DMS 273 (cell line): ENCODE data around the gene EMC10.
"Not testable (repeated sequence)": the region's sequence is repeated elsewhere in the genome, so short reads cannot be mapped to it uniquely, and the experiment has no call there.

ENCODE experiments used
- DNase-seq: peaks from one replicate; lab custom pipeline; 2025; ENCODE audit not compliant: unreplicated experiment; lab: John Stamatoyannopoulos, UW

Gene EMC10

GRCh38 chr19:50450369-50451222 lies 25.7 kb upstream of the EMC10 start:
- DNase-seq = no peak

- DNase-seq = no peak
Observed at GRCh38 chr19:50451223-50451534, 25.1 kb upstream of the EMC10 start.

- no peak for DNase-seq
Observed at GRCh38 chr19:50453243-50453642, 23.1 kb upstream of the EMC10 start.

DNA sequence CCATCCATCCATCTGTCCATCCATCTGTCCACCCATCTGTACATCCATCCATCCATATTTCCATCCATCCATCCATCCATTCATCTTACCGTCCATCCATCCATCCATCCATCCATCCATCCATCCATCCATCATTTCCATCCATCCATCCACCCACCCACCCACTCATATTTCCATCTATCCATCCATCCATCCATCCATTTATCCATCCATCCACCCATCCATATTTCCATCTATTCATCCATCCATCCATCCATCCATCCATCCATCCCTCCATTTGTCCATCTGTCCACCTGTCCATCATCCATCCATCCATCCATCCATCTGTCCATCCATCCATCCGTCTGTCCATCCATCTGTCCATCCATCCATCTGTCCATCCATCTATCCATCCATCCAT lies 20.3 kb upstream of the EMC10 start:
- no peak for DNase-seq

GRCh38 chr19:50457300-50457699 lies 19.0 kb upstream of the EMC10 start:
- DNase-seq = no peak

- no peak for DNase-seq
Observed at GRCh38 chr19:50458396-50459066, 17.8 kb upstream of the EMC10 start.

DNA sequence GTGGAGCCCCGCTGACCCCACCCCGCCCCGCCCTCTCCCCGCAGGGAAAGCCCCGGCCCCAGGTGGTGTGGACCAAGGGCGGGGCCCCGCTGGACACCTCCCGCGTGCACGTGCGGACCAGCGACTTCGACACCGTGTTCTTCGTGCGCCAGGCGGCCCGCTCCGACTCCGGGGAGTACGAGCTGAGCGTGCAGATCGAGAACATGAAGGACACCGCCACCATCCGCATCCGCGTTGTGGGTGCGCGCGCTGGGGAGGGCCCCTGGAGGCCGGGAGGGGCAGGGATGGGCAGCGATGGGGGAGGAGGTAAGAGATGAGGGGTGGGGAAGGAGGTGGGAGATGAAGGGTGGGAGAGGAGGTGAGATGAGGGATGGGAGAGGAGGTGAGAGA lies 17.2 kb upstream of the EMC10 start:
- DNase-seq = no peak

GRCh38 chr19:50459638-50460037 lies 16.7 kb upstream of the EMC10 start:
- no peak for DNase-seq

DNA sequence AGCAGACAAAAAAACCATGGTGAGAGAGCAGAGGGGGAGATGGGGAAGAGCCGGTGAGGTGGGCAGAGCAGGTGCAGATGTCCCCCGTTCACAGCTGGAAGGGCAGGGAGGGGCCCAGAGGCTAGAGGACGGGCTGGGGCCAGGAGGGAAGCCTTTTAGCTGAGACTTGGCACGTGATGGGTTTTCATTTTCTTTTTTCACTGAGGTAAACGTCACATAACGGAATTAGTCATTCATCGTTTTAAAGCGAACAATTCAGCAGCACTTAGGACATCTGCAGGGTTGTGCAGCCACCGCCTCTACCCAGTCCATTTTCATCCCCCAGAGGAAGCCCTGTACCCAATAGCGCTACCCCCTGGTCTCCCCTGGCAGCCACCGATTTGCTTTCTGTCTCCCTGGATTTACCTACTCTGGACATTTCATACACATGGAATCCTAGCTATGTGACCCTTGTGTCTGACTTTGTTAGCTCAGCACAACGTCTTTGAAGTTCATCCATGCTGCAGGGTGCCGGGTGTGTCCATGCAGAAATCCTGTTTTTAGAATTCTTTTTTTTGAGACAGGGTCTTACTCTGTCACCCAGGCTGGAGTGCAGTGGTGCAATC lies 16.0 kb upstream of the EMC10 start:
- peak; percentile 35 for DNase-seq

DNA sequence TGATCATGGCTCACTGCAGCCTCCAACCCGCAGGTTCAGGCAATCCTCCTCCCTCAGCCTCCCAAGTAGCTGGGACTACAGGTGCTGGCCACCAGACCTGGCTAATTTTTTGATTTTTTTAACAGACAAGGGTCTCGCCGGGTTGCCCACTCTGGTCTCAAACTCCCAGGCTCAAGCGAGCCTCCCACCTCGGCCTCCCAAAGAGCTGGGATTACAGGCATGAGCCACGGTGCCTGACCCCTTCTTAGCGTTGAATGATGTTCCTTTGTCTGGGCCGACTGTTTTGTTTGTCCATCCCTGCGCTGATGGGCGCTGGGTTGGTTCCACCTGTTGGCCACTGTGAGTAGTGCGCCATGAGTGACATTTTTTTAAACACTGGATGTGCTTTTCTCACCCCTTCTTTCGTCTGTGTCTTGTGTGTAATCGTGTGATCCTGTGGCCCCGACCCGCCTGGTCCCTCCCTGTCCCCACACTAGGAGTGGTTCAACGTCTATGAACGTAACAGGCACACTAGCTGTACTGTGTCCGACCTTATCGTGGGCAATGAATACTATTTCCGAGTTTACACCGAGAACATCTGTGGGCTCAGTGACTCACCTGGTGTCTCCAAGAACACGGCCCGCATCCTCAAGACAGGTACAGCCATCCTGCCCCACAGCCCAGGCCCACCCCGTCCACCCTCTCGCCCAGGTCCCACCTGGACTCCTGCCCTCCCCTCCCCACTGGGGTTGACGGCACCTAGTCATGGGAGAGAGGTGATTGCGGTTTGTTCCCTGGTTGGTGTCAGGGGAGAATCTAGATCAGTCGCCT lies 15.0 kb upstream of the EMC10 start:
- peak; percentile 79 for DNase-seq

DNA sequence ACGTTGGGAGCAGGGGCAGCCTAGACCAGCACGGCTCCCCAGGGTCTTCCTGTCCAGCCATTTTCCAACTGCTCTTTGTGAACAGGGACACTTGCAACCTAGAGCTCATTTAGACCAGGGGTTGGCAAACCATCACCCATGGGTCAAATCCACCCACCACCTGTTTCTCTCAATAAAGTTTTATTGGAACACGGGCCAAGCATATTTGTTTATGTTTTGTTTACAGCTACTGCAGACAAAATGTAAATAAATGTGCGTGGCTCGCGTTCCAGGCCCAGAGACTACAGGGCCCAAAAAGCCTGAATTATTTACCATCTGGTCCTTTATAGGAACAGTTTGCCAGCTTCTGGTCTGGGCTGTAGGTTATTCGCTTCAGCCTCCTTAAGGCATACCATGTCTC lies 13.3 kb upstream of the EMC10 start:
- DNase-seq = no peak

DNA sequence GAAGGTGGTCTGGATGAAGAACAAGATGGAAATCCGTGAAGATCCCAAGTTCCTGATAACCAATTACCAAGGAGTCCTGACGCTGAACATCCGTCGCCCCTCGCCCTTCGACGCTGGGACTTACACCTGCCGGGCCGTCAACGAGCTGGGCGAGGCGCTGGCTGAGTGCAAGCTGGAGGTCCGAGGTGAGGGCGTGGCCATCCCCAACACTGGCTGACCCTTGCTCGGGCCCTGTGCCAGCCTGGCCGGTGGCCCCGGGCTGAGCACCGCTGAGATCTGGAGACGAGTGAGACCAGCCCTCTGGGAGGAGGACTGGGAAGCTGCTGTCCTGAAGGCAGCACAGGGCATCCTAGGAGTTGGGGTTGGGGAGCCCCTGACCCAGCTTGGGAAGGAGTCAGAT lies 12.0 kb upstream of the EMC10 start:
- DNase-seq = no peak

GRCh38 chr19:50465000-50465399 lies 11.3 kb upstream of the EMC10 start:
- DNase-seq = no peak

DNA sequence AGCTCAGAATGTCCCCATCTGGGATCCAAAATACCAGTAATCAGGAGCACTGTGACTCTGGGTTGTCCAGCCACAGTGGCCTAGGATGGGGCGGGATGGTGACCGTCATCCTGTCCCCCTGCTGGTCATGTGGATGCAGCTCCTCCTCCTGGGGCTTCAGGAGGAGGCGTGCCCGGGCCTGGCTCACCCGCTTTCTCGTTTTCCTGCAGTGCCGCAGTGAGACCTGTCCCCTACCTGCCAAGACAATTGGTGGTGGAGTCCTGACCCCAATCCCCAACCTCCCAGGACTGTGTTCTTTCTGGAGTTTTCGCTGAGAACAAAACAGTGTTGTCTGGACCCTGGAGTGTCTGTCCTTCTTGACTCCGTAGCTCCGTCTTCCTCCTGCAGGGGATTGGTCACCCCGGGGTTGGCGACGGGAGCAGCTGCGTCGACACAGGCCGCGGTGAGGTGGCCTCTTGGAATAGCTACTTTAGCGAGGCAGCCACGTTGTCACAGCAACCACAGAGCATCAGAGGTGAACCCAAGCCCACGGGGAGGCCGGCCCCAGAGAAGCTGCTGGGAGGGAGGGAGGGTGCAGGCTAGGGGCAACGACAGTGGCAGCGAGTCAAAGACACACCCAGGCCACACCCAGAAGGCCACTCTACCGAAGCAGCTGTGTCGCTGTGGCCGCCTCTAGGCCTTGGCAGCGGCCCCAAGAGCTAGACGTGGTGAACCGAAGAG lies 10.2 kb upstream of the EMC10 start:
- DNase-seq = no peak

GRCh38 chr19:50466706-50467039 lies 9.6 kb upstream of the EMC10 start:
- DNase-seq = no peak

- no peak for DNase-seq
Observed at GRCh38 chr19:50467566-50467965, 8.7 kb upstream of the EMC10 start.

- DNase-seq = no peak
Observed at GRCh38 chr19:50468818-50469217, 7.5 kb upstream of the EMC10 start.

GRCh38 chr19:50473336-50473735 lies 3.0 kb upstream of the EMC10 start:
- not testable (repeated sequence) for DNase-seq

DNA sequence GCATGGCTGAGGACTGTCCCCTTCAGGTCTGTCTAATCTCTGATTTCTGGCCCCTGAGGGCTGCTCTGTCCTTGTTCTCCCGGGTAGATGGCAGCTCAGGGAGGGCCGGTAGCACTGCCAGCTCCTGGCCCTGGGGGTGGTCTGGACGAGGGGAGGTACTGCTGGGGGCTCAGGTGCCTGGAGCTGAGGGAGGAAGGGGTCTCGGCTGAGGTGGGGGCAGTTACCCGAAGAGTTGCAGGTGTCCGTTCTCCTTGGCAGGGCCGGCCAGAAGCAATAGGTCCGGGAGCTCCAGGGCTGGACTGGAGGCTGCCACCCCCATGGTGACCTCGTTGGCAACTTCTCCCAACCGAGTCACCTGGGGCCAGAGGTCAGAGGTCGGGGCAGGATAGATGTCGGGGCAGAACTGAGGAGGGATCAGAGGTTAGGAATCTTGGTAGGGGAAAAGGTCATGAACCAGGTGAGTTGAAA lies 1.2 kb upstream of the EMC10 start:
- DNase-seq = no peak

- no peak for DNase-seq
Observed at GRCh38 chr19:50475736-50476223, 527 bp upstream of the EMC10 start.

DNA sequence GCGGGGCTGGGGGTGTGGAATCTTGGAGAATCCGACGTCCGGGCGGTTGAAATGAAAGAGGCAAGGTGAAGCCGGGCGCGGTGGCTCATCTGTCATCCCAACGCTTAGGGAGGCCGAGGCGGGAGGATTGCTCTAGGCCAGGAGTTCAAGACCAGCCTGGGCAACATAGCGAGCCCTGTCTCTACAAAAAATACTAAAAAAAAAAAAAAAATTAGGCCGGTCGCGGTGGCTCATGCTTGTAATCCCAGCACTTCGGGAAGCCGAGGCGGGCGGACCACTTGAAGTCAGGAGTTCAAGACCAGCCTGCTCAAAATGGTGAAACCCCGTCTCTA lies 566 bp downstream of the EMC10 start:
- no peak for DNase-seq
